Stimulated activated CD8-positive, alpha-beta memory T cell treated with anti-CD3 and anti-CD28 coated beads, Interleukin-7, amount 100 ng/mL, for 24 hours (primary cell): ENCODE data around the gene RAP2C.

Source experiments
- DNase-seq: peaks from one replicate; pipeline ENCODE4 v3.0.0-alpha.2; 2020; ENCODE audit warnings: low read depth

Gene RAP2C

DNA sequence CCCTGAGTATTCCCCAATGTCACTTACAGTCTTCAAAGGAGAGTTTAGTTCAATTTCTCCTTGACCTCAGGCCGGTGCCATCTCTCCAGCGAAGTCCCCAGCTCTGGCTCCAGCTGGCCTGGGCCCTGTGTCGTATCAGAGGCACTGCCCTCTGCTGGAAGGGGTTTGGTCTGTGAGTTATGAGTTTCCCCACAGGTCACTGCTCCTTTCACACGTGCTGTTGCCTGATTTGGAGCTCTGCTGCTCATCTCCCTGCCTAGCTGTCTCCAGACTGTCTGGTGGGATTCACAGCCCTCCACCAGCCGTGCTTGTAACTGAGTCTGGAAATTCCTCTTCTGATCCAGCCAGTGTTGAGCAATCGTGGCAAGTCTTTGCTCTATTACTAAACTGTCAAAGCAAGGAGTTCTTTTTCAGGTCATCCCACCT is at the start of gene RAP2C:
RAP2C (minus strand) TSS at position 105 of the 426 bp plus-strand sequence. CDS start 2,179 bp downstream, outside the sequence.
- DNase-seq: peak; percentile 32

- no peak for DNase-seq
Measured at GRCh38 chrX:132267392-132267791, 48.1 kb upstream of the RAP2C start.

GRCh38 chrX:132266583-132267355 is 47.5 kb upstream of the RAP2C start:
- DNase-seq: no peak

DNA sequence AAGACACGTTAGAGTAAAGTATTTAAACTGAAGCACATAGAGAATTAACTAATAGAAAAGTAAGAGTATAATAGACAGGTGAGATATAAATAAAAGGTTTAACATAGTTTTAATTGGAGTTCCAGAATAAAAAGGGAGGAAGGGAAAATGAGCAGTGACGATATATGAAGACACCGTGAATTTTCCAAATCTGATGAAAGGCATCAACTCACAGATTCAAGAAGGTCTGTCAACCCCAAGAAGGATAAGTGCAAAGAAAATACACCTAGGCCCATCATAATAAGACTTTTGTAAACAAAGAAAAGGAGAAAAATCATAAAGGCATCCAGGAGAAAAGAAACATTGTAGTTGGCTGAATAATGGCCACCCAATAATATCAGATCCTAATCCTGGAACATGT is 43.9 kb upstream of the RAP2C start:
- no peak for DNase-seq

DNA sequence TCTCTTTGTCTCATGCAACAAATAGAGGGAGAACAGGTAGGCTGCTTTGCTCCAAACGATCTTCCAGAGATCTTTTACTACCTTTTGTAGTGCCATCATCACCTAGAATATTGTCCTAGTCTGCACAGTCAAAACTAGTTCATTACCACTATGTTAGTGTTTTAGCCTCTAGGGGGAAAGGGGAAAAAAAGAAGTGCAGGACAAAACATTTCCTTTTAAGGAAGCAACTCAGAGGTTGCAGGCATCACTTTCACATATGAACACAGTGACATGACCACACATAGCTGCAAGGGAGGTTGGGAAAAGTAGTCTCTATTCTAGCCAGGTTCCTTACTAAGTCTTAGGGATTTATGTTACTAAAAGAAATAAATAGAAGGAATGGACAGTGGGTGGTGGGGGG is 39.3 kb upstream of the RAP2C start:
- no peak for DNase-seq

DNA sequence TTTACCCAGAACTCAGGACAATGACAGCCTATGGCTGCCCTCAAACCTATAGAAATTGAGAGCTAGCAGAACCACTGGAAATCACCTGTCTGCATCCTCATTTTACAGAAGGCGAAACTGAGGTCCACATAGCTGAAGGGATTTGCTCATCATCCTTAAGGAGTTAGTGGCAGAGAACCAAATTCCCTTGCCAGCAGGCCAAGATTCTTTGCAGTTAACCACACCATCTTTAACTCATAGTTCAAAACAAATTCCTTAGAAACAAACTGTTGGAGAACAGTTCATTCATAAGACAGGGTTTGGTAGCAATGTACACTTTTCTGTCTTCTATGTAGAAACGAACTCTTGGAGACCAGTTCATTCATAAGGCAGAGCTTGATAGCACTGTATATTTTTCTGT is 37.9 kb upstream of the RAP2C start:
- no peak for DNase-seq

GRCh38 chrX:132236121-132236520 is 16.9 kb upstream of the RAP2C start:
- DNase-seq: no peak

- DNase-seq: no peak
Measured at GRCh38 chrX:132235488-132235887, 16.2 kb upstream of the RAP2C start.

GRCh38 chrX:132231587-132231986 is 12.3 kb upstream of the RAP2C start:
- DNase-seq: no peak

- no peak for DNase-seq
Measured at GRCh38 chrX:132227383-132228112, 8.3 kb upstream of the RAP2C start.

DNA sequence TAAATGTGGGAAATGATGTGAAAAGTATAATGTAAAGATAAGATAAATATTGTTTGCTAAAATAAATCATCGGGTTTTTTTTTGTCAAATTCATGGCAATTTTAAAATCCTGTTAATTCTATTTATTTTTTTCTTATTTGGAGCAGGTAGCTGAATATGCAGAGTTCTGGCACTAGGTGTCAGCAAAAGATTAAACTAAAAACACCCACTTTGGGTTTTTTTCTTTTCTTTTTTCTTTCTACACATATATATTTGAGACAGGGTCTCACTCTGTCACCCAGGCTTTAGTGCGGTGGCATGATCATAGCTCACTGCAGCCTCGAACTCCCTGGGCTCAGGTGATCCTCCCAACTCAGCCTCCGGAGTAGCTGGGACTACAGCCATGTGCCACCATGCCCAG is 6.9 kb upstream of the RAP2C start:
- no peak for DNase-seq

- DNase-seq: peak; percentile 47
Measured at GRCh38 chrX:132218100-132218812, 991 bp downstream of the RAP2C start.

- DNase-seq: peak; percentile 50
Measured at GRCh38 chrX:132217203-132218073, 1.8 kb downstream of the RAP2C start.

DNA sequence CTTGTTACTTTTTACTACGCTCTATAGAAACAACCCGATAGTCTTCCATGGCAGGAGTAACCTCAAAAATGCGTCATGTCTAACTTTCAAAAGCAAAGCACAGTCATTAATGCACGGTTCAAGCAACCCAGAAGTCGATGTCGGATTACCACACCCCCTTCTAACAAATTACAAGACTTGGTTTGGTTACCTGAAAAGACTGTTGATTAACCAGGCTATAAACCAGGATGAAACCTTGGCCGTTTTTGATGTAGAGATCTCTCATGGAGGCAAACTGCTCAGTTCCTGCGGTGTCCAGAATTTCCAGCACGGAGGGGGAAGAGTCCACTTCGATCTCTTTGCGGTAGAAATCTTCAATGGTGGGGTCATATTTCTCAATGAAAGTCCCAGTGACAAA is 2.4 kb downstream of the RAP2C start:
- no peak for DNase-seq

DNA sequence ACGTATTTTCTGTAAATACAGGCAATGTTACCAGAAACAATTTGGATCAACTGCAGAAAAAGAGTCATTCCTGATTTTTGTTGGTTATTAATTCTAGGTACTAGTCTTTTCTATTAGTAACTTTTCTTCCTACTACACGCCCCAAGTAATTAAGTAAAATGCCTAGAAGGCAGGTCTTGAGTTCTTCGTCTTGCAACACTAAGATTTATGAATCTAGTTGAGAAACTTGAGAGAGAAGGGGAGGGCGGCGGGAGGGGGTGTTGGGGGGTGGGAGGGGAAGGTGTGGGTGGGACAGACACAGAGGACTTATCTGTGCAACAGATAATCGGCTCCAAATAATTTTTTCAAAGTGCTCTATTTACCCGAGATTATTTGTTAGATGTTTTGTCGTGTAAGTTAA is 3.0 kb downstream of the RAP2C start:
- no peak for DNase-seq

DNA sequence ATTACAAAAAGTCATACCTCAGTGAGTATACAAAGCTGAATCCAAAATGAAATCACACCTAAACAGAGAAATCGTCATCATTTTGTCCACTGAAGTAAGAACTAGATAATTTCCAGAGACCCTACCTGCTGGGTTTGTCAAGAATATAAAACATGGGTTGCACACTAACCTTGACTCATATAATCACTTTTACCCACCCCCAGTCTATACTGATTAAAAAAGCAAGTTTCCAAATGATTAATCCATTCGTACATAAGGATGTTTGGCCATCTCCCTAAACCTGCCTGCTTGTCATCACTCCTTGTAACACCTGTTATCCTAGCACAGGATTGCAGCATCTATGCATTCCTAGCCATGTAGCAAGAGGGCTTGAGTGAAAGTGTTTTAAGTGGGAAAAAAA is 4.7 kb downstream of the RAP2C start:
- no peak for DNase-seq

DNA sequence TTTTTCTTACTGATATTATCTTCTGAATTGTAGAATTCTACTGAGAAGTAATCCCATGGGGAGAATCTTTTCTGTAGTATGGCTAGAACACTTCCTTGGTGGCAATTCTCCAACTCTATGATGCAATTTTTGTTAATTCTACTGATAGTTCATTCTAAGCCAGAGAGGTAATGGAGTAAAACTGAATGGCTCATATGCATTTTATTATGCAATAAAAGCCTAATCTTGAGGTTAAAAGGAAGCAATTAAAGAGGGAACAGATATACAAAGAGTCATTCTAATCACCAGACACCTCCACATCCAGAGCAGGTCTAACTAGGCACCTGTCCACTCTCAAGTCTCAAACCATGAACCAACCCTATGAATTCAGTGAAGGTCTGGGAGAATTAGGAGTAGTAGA is 9.7 kb downstream of the RAP2C start:
- no peak for DNase-seq

DNA sequence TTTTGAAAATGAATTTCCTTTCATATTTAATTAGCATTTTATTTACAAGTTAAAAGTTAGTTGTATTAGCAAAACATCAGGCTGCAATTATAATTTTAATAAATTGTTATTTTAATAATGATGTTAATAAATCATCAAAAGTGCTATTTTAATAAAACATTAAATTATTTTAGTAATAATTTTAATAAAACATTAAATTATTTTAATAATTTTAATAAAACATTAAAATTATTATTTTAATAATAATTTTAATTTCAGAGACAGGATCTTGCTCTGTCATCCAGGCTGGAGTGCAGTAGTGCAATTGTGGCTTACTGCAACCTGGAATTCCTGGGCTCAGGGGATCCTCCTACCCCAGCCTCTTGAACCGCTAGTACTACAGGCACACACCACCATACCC is 10.8 kb downstream of the RAP2C start:
- DNase-seq: no peak

GRCh38 chrX:132207996-132208395 is 11.3 kb downstream of the RAP2C start:
- DNase-seq: no peak

- no peak for DNase-seq
Measured at GRCh38 chrX:132206259-132206658, 13.0 kb downstream of the RAP2C start.

- no peak for DNase-seq
Measured at GRCh38 chrX:132204629-132205028, 14.6 kb downstream of the RAP2C start.

DNA sequence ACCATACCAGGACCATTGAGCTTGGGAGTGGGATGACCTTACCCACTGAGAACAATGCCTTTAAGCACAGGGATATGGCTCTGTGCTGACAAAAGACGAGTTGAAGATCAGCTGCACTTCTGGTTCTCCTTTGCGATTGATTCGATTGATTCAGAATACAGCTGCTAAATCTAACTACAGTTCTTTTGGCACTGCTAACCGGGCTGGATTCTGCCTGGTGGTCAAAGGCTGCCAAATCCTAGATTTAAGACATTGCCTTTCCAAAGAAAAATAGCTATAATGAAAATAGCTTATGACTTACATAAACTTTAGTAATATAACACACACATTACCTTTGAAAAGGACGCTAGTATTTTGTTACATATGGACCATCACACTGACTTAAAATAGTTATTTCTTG is 18.3 kb downstream of the RAP2C start:
- DNase-seq: no peak
